HT-29 (cell line): ENCODE results near the gene PRR16. TPM values are rescaled to one million over a fixed set of nuclear protein-coding genes. Genes with fewer than 3 reads are reported as not detected.

Experiments used
- DNase-seq: peaks from one replicate; pipeline ENCODE4 v3.0.0-alpha.2; 2015; ENCODE audit warnings: low spot score
- total RNA-seq: library from RNA; depleted of rRNA; stranded (reverse); fragments of >200 nt; shearing (Covaris generic); gene quantifications from 2 replicates; pipeline ENCODE4 v1.2.3, GENCODE V29; 2014

PRR16 gene
- total RNA-seq, 1 experiment from 2014 or later = not detected

DNA sequence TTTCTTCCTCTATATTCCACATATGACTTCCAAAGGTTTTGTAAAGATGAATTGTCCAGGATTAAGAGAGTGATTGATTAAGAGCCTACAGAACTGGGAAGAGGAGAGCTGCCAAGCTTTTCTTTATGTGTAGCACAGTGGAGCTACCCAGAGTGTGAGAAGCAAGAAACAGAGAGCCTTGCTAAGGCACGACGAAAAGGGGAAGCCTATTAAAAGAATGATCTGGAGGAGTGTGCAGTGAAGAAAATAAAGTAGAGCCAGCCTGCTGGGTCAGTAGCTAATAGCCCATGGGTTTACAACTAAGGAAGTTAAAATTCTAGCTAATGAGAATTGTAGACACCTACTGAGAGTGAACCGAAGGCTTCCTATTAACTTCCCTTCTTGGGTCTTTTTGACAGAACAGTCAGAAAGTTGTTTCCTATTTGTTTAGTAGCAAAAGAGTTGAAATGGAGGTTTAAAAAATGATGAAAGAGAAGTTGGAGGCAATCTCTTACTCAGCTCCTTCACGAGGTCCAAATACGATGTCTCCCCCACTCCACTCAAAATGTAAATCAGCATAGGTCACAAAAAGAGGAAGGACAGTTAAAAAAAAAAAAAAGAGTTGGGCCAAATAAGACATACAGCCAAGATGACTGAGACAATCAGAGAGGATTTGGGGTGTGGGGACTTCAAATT, 957 bp upstream of the PRR16 start:
- no peak for DNase-seq

DNA sequence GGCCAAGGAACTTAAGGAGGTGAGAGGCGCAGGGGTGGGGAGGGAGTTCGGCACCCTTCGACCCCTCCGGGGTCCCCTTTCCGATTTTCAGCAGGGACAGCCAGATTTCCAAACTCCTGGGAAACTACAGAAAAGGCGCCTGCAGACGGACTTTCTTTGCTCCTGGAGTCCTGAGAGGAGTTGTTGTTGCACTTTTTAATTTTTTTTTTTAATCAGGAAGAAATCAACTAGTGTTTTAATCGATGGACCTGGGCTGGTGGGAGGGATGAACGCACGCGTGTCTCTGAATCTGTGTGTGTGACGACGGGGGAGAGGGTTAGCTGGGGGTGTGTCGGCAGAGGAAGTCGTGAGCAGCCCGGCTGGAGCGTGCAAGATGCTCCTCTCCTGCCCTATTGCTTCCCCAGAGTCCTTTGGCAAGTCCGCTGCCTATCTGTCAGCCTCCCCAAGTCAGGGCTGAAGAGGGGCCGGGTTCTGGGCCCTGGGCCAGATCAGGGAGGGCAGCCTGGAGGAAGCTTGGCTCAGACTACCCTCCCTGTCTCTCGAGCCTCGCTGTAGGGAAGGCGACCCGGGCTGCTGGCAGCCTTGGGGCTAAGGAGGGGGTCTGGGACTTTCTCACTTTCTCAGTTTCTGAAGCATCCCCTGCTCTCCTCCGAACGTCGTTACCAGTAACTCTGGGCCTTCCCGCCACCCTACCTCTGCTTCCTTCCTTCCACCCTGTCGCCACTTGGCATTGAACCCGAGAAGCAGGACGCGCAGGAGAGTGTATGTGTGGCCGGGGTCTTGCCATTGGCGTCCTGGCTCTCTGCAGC, 731 bp downstream of the PRR16 start:
- no peak for DNase-seq

DNA sequence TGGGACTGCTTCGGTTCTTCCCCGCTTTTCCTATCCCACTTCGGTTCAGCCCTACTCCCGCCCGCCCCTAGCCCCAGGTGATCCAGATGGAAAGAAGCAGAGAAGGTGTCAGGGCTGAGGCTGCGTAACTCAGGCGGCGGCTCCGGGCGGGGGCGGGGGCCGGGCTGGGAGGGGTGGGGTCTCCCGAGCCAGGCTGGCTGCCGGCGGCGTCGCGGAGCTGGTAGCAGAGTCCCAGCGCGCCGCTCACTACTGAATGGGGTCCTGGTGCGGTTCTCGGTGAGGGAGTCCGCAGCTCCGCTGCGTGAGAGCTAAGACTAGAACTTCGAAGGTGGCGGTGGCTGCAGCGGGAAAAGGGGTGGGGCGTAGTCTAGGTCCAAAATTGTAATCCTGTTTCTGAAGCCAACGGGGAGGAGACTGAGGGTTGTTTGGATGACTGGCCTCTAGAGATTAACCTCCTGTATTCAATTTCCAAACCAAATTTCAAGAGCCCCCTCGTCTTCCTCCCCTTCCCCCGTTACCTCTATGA, 1.4 kb downstream of the PRR16 start:
- no peak for DNase-seq

DNA sequence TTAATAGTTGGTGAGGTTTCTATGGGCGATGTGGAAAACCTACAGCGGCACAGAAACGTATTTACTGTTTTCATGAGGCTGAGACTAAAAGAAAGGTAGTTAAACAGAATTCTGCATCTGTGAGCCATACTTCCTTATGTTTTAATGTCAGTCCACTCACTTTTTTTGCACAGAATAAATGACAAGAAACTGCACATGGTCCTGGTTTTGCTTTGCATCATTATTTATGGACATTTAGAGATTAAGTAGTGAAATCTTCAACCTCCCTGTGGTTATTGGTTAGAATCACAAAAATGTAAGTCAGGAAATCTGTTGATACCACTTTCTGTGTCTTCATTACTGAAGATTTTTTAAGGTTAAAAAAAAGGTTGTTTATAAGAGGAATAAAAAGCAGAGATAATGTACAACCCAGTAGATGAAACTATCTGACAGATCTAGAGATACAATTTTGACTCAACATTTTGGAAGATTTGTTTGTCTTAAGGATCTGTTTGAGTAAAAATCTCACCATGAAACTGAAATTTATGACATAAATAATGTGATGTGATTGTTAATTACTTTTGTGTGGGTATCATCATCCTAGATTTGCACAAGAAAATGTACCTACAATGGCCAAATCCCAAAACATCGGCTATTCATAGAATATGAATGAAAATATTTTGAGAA, 2.4 kb downstream of the PRR16 start:
- no peak for DNase-seq

DNA sequence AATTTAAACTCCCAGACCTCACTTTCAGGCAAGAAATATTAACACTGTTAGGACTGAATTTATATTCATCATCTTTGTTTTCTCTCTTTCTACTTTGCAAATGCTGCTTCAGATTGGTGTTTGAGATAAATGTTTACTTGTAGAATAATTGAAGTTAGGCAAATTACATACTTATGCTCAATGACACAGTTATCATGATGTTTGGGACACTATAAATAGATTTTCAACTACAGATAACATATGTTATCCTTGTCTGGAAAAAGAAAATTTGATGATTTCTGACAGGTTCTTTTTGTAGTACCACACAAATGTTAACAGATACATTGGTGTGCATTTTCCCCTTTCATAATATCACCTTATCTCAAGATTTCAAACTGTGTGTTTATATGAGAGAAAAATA, 7.9 kb downstream of the PRR16 start:
- DNase-seq = no peak

DNA sequence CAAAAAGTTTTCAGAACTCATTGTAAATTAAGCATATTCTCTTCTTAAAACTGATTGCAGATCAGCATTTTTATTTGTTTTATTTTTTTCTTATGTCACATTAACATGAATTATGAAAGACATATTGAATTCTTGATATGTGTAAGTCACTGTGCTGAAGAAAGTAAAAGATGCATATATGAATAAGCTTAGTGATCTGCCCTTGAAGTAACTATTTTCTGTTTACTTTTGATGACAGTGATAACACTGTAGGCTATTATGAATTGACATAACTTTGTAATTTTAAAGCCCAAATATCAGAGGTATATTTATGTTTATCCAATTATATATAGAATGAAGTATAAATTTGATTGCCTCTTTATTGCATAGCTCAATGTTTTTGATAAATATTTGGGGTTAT, 8.8 kb downstream of the PRR16 start:
- DNase-seq = no peak

DNA sequence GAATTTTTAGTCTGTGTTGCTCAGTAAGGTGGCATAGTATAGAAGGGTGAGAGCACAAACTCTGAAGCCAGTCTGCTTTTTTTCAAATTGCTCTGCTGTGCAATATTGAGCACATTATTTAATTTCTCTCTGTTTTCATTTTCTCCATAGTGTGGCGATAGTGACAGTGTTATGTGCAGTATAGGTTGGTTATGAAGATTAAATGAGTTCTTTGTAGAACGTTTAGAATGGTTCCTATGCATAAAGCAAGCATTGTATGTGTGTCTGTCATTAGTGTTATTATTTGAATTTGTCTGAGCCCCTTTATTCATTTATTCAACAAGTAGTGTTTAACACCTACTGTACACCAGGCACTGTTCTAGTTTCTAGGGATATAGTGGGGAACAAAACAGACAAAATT, 9.2 kb downstream of the PRR16 start:
- no peak for DNase-seq

DNA sequence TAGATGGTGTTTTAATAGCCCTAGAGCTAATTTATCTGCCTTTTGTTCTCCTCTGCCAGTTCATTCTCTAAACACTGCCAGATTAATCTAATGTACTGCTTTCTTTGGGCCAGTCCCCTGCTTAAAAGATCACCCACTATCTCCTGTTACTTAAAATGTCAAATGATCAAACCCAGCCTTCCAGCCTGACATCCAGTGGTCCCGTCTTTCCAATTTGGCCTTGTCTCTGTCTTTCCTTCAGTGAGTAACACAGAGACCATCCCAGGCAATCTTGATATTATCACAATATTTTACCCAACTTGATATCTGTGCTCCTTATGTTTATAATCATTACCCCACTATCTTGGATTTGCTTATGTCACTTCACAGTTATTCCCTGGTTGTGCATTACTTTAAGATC, 12.0 kb downstream of the PRR16 start:
- no peak for DNase-seq

DNA sequence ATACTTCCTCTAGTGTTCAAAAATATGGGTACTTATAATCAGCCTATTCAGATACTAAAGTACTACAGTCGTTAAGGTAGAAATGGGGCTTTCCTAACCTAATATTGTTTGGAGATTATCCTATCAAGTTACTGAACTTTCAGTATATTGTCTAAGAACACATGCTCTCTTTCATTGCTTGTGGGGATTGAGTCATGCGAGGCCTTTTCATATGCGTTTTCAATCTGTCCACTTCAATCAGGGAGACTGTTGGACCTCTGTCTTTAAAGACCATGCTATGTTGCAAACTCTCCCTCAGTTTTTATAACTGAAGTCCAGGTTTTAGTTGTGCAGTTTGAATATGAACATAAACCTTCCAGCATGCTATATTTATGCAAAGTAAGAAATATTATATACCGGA, 15.0 kb downstream of the PRR16 start:
- DNase-seq = no peak

DNA sequence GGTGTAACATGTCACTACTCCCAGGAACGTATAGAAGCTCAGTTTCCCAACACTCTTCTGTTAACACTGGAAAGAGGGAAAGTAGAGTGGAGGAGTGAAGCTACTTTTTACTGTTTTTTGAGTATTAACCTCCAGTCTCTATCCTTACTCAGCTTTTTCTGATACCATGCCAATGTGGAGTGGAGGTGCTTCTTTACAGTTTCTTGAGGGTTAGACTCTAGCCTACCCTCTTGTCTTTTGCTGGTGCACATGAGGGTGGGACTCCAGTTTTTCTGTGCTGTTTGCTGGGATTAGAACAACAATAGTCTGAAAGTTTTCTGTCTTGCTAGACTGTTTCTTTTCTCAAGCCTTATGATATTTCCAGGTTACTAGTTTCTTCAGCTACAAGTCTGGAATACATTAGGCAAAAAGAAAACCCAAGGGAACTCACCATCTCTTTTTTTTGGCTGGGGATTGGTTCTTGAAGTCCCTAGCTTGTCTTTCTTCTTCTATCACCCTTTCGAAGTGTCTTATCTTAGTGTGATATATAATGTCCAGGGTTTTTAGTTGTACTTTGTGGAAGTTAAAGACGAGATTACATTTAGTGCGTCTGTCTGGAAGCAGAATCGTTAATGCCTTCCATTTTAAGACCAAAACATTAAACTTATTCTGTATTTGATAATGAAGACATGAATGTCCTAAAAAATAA, 35.9 kb downstream of the PRR16 start:
- no peak for DNase-seq

DNA sequence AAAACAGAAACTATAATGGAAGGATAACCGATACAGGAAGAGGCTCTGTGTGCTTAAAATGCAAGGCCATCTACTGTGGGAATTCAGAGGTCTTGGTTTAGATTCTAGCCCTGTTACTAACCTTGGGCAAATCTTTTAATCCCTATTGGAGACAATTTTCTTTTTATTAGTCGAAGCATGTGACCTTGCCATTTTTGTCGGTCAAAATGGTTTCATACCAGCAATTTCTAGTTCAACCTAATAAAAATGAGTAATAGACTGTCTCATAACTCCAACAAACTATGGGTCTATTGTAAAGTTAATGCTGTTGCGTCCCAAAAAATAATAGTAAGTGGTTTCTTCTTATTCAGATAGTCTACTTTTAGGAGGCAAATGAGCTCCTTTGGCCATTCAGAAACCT, 38.4 kb downstream of the PRR16 start:
- no peak for DNase-seq

DNA sequence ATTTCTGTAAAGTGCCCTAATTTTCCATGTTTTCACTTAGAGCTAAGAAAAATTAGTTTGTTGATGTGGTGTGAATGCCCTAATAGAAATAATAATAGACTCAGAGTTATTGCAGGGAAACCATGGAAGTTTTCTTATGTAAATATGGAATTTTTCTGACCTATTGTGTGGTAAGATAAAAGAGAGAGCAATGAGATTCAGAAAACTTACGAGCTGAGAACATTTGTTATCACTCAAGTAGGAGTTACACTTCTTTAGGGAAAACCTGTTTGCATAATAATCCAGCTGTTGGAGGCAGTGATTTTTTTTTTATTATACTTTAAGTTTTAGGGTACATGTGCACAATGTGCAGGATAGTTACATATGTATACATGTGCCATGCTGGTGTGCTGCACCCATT, 39.2 kb downstream of the PRR16 start:
- no peak for DNase-seq

DNA sequence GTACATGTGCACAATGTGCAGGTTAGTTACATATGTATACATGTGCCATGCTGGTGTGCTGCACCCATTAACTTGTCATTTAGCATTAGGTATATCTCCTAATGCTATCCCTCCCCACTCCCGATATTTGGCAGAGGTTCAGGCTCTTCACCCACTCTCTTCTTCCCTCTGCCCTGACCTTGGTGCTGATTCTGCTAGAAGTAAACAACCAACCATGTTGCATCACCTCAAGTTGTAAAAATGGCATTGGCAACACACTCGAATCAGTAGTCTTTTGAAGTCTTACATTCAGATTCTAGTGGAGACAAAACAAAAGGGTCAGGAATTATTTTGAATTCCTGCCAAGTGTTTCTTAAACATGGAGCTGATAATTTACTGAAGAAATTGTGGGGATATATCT, 40.0 kb downstream of the PRR16 start:
- DNase-seq = no peak

DNA sequence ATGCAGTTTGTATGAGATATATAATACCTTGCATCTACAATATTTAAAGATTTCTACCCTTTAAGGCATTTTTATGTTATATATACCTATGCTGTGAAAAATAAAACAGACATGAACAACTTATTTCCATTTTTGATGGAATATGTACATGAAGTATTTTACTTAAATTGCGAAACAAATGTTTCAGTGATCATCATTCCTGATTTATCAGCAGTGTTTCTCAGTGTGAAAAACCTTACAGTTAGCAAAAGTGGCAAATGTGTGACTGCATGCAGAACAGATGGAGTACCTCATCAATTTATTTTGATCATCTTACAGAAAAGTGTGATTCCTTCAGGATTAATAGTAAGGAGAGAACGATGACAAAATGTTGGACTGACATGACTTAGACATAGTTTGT, 43.1 kb downstream of the PRR16 start:
- DNase-seq = no peak

DNA sequence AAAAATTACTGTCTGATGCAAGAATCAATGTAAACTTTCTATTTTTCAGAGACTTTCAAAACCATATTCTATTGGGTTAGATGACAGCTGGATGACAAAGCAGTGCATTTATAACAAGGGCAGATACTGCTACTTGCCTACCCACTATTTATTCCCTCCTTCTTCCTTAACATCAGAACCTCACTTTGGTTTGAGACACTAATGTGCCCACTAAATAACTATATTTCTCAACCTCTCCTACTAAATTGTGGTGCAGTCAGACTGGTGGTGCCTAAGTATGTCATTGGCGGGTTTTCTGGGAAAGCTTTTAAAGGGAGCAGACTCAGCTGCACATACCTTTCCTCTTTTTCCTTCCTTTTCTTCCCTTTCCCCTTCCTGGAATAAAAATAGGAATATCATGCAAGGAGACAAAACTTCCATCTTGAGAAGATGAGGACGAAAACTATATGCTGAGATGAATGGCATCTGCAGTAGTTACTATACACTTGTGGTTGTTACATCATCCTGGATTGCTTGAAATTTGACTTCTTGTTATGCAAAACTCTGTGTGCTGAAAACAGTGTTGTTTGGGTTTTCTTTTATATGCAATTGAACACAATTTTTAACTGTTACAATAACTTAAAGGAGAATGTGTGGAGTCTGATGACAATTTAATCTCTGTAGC, 43.8 kb downstream of the PRR16 start:
- DNase-seq = no peak

DNA sequence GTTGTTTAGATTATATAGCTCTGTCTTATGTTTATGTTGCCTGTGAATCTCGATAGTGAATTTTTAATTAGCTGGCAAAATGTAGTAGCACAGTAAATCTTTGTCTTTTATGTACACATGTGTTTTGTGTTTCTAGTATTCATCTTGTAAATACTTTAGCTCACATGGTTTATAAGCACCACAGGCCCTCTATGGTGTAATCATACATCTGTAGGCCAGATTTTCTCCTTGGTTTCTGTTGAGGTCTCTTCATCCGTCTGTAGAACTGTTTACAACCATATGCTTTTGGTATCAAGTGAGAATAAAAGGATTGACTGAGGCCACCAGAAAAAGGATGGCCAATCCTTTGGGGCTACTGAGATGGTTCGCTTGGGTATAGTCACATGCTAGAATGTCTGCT, 45.0 kb downstream of the PRR16 start:
- no peak for DNase-seq

DNA sequence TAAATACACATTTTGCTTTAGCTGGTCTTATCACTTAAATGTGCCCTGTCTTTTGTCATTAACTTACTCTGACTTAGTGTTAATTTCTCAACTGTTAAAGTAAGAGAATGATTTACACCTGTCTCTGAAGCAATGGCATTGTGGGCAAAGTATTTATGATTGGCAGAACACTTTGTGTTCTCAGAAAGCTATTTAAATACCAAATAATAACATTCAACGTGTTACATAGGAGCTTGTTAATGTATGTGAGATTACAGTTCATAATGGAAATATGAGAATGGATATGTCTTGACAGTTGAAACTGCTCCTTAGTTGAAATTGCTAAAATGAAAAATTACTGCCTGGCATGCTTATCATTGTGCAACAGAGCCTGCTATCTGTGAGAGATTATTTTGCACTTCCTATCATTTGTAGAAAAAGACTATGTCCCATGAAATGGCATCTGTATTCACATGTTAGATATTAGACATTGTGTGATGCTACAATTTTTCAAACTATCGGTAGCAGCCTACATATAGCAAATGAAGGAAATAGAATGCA, 46.1 kb downstream of the PRR16 start:
- DNase-seq = no peak

DNA sequence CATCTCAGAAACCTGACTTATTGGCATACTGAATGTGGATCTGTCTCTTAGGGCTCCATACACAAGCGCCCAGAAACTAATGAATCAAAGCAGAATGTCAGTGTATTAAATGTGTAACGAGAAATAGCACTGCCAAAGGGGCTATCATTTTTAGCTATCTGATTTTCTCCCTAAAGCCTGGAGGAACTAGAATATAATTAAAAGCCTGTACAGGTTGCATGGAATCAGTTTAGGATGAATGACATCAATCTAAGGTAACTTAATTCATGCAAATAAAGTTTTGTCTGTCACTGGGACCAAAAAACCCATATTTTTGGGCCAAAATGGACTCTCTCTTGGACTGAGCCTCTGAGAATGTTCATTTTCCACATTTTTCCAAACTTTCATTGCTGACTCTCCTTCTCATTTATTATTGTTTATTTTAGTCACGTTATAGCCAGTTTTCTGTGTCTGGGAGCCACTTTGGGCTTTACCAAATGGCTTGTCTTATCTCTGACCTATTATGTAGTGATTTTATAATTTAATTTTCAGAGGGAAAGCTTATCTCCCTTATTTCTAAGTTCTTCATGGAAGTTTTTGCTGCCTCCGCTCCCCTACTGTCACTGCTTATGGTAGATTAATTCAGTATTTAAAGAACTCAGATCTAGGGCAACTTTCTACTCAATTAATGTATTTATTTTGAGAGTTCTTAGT, 47.0 kb downstream of the PRR16 start:
- DNase-seq = no peak

DNA sequence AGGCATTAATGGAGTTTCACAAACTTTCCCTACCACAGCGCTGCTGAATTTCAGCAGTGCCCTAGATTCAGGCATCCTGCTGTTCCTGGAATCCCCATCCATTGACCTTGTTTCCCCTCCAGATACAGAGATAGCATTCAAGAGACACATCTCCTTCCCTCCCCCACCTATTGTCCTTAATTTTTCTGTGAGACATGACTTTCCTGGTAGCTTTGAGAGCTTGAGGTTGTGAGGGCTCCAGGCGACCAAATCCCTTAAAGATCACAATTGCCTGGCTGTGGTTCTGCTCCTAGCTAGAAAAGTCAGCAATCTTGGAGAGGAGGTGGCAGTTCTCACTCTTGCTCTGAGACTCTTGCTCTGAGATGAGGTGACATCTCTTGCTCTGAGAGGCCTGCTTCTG, 48.0 kb downstream of the PRR16 start:
- no peak for DNase-seq

DNA sequence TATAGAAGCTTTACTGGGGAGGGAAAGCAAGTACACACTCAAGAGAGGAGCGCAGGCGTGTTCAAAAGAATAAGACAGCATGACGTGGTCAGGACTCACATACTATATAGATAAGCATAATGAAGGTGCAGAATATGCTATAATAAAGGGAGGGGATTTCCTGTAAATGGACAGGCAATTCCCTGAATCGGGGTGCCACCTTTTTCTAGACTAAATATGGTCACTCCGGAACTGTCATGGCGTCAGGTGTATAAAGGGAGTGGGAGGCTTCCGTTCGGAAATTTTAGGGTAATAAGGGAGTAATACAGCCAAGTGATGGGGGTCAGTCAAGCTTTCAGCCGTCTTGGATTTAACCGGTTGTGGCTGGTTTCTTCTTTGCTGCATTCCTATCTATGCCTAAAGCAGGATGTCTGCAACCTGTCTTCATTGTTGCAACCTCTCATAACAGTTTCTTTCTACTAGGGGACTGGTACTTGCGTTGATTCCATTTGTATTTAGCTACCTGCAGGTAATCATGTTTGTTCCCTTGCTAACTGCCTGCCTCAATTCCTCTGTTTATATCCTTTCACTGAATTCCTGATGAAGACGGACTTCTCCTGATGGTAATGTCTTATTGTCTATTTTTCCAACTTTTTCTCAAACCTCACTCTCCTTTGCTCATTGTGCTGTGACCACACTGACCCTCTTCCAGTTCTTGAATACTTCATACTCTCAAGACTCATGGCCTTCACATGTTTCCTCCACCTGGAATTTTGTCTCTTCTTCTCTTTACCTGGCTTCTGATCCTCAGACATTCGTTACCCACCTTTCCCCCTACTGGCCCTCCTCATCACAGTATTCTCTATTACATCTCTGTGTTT, 48.9 kb downstream of the PRR16 start:
- DNase-seq = no peak
